ENCODE data around the gene ADAT2. TPM values are rescaled to one million over a fixed set of nuclear protein-coding genes. Genes with fewer than 3 reads are reported as not detected.

The ADAT2 gene
- total and polyA plus RNA-seq, 2 of the 13 experiments (the other 11 are each of a cell fraction or from before 2014, with no cell fraction given) = 10.5 to 18.3 TPM

DNA sequence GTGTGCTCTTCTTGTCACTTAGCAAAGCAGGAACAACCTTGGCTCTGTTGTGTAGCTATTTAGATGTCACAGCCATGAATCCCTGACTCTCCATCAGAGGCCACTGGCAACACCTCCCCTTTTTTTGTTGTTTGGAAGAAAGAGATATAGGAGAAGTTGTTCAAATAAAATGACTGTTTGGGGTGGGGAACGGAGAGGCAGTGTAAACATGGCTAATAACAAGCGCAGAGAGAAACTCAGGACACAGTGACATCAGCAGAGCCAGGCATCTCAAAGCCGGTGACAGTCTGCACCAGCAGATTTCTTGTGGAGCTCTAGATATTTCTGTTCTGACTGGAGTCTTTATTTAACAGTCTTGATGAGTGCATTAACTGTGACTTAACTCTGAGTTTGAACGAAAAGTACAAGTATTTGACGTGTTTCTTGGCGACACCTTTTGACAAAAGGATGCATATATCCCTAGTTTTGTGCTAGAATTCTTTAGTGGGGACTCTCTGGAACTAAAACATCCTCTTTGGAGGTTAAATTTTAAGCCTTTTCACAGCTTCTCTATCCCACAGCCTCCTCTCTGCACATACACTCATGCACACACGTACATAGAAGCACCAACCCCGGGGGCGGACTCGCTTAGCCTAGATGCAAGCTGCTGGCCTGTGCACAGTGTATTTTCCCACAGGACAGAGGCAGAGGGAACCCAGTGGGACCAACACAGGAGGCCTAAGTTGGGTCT is 53.8 kb downstream of the ADAT2 start (continued):
- TF ChIP-seq, protein P1, sequence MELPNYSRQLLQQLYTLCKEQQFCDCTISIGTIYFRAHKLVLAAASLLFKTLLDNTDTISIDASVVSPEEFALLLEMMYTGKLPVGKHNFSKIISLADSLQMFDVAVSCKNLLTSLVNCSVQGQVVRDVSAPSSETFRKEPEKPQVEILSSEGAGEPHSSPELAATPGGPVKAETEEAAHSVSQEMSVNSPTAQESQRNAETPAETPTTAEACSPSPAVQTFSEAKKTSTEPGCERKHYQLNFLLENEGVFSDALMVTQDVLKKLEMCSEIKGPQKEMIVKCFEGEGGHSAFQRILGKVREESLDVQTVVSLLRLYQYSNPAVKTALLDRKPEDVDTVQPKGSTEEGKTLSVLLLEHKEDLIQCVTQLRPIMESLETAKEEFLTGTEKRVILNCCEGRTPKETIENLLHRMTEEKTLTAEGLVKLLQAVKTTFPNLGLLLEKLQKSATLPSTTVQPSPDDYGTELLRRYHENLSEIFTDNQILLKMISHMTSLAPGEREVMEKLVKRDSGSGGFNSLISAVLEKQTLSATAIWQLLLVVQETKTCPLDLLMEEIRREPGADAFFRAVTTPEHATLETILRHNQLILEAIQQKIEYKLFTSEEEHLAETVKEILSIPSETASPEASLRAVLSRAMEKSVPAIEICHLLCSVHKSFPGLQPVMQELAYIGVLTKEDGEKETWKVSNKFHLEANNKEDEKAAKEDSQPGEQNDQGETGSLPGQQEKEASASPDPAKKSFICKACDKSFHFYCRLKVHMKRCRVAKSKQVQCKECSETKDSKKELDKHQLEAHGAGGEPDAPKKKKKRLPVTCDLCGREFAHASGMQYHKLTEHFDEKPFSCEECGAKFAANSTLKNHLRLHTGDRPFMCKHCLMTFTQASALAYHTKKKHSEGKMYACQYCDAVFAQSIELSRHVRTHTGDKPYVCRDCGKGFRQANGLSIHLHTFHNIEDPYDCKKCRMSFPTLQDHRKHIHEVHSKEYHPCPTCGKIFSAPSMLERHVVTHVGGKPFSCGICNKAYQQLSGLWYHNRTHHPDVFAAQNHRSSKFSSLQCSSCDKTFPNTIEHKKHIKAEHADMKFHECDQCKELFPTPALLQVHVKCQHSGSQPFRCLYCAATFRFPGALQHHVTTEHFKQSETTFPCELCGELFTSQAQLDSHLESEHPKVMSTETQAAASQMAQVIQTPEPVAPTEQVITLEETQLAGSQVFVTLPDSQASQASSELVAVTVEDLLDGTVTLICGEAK (IDR thresholded peaks at IDR 0.05) = no peak
- TF ChIP-seq, protein P1 (CRISPR knock-in tag; IDR thresholded peaks at IDR 0.05) = no peak
- TF ChIP-seq ZNF253 (CRISPR knock-in tag; IDR thresholded peaks at IDR 0.05; ENCODE audit: borderline replicate concordance) (no peak), FOXA3 (CRISPR knock-in tag; IDR thresholded peaks at IDR 0.05) (peak; percentile 95), SAP130 (CRISPR knock-in tag; IDR thresholded peaks at IDR 0.05; ENCODE audit: low read depth) (peak; percentile 61), IKZF4 (CRISPR knock-in tag; IDR thresholded peaks at IDR 0.05; ENCODE audit: borderline replicate concordance, low read depth, not compliant biosample characterization) (no peak), ZFY (CRISPR knock-in tag; IDR thresholded peaks at IDR 0.05) (0 out of 2 replicates have a peak, but pooled peaks have one; percentile 9), ZNF674 (CRISPR knock-in tag; IDR thresholded peaks at IDR 0.05; ENCODE audit: low read depth) (no peak), ZBTB8A (CRISPR knock-in tag; IDR thresholded peaks at IDR 0.05; ENCODE audit: borderline replicate concordance, low read depth) (no peak), ARNTL (CRISPR knock-in tag; IDR thresholded peaks at IDR 0.05) (0 out of 2 replicates have a peak, but pooled peaks have one; percentile 2), SNAI1 (CRISPR knock-in tag; IDR thresholded peaks at IDR 0.05; ENCODE audit: borderline replicate concordance) (no peak)
- TF ChIP-seq, protein P2, sequence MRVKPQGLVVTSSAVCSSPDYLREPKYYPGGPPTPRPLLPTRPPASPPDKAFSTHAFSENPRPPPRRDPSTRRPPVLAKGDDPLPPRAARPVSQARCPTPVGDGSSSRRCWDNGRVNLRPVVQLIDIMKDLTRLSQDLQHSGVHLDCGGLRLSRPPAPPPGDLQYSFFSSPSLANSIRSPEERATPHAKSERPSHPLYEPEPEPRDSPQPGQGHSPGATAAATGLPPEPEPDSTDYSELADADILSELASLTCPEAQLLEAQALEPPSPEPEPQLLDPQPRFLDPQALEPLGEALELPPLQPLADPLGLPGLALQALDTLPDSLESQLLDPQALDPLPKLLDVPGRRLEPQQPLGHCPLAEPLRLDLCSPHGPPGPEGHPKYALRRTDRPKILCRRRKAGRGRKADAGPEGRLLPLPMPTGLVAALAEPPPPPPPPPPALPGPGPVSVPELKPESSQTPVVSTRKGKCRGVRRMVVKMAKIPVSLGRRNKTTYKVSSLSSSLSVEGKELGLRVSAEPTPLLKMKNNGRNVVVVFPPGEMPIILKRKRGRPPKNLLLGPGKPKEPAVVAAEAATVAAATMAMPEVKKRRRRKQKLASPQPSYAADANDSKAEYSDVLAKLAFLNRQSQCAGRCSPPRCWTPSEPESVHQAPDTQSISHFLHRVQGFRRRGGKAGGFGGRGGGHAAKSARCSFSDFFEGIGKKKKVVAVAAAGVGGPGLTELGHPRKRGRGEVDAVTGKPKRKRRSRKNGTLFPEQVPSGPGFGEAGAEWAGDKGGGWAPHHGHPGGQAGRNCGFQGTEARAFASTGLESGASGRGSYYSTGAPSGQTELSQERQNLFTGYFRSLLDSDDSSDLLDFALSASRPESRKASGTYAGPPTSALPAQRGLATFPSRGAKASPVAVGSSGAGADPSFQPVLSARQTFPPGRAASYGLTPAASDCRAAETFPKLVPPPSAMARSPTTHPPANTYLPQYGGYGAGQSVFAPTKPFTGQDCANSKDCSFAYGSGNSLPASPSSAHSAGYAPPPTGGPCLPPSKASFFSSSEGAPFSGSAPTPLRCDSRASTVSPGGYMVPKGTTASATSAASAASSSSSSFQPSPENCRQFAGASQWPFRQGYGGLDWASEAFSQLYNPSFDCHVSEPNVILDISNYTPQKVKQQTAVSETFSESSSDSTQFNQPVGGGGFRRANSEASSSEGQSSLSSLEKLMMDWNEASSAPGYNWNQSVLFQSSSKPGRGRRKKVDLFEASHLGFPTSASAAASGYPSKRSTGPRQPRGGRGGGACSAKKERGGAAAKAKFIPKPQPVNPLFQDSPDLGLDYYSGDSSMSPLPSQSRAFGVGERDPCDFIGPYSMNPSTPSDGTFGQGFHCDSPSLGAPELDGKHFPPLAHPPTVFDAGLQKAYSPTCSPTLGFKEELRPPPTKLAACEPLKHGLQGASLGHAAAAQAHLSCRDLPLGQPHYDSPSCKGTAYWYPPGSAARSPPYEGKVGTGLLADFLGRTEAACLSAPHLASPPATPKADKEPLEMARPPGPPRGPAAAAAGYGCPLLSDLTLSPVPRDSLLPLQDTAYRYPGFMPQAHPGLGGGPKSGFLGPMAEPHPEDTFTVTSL (CRISPR knock-in tag; IDR thresholded peaks at IDR 0.05; ENCODE audit: borderline replicate concordance) = no peak
